Measurements from ENCODE around the gene MAP3K5. TPM values are rescaled to one million over a fixed set of nuclear protein-coding genes. Genes with fewer than 3 reads are reported as not detected.

Gene MAP3K5
- total RNA-seq, 1 donor from 2014 or later, result 1.6 TPM

- Mint-ChIP-seq H3K36me3 (ENCODE audit: unreplicated experiment) (no peaks in the 10 kb centered on the region), H3K27me3 (ENCODE audit: unreplicated experiment) (no peaks in the 10 kb centered on the region), H3K4me1 (ENCODE audit: unreplicated experiment) (peaks cover 2% of the 10 kb centered on the region), H3K4me3 (ENCODE audit: unreplicated experiment) (no peak overlapping the region), H3K27ac (ENCODE audit: unreplicated experiment) (no peak overlapping the region), H3K9me3 (ENCODE audit: unreplicated experiment) (no peaks in the 10 kb centered on the region)
- TF ChIP-seq, protein P1, sequence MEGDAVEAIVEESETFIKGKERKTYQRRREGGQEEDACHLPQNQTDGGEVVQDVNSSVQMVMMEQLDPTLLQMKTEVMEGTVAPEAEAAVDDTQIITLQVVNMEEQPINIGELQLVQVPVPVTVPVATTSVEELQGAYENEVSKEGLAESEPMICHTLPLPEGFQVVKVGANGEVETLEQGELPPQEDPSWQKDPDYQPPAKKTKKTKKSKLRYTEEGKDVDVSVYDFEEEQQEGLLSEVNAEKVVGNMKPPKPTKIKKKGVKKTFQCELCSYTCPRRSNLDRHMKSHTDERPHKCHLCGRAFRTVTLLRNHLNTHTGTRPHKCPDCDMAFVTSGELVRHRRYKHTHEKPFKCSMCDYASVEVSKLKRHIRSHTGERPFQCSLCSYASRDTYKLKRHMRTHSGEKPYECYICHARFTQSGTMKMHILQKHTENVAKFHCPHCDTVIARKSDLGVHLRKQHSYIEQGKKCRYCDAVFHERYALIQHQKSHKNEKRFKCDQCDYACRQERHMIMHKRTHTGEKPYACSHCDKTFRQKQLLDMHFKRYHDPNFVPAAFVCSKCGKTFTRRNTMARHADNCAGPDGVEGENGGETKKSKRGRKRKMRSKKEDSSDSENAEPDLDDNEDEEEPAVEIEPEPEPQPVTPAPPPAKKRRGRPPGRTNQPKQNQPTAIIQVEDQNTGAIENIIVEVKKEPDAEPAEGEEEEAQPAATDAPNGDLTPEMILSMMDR (IDR thresholded peaks at IDR 0.05), result no peak
- DNase-seq (ENCODE audit: extremely low spot score, unreplicated experiment), result no peak
Observed at GRCh38 chr6:136646377-136646776, 145.9 kb downstream of the MAP3K5 start.

DNA sequence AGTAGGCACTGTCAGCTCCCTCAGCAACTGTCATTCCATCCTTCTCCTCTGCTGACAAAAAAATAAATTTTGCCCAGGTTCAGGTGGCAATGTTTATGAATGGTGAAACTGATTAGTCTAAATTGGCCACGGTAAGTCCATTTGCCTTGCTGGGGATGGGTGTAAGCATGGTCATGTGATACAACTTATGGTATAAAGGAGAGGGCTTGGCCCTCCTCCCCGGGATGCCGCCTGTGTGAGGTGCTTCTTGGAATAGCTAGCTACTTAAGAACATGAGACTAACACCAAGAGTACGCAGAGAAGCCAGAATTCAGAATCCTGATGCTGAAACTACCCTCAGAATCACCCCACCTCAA is 147.7 kb downstream of the MAP3K5 start:
- no peaks in the 10 kb centered on the region for H3K36me3 Mint-ChIP-seq (ENCODE audit: unreplicated experiment)
- no peak overlapping the region for H3K4me3 Mint-ChIP-seq (ENCODE audit: unreplicated experiment)
- H3K9me3 Mint-ChIP-seq (ENCODE audit: unreplicated experiment), result no peaks in the 10 kb centered on the region
- TF ChIP-seq, protein P1 (IDR thresholded peaks at IDR 0.05), result no peak
- no peaks in the 10 kb centered on the region for H3K27me3 Mint-ChIP-seq (ENCODE audit: unreplicated experiment)
- peaks cover 2% of the 10 kb centered on the region for H3K4me1 Mint-ChIP-seq (ENCODE audit: unreplicated experiment)
- no peak overlapping the region for H3K27ac Mint-ChIP-seq (ENCODE audit: unreplicated experiment)
- no peak for DNase-seq (ENCODE audit: extremely low spot score, unreplicated experiment)

- TF ChIP-seq, protein P1 (IDR thresholded peaks at IDR 0.05), result peak; percentile 94
- Mint-ChIP-seq H3K4me3 (ENCODE audit: unreplicated experiment) (no peak overlapping the region), H3K36me3 (ENCODE audit: unreplicated experiment) (no peaks in the 10 kb centered on the region), H3K27ac (ENCODE audit: unreplicated experiment) (no peak overlapping the region), H3K27me3 (ENCODE audit: unreplicated experiment) (no peaks in the 10 kb centered on the region), H3K4me1 (ENCODE audit: unreplicated experiment) (peaks cover 2% of the 10 kb centered on the region), H3K9me3 (ENCODE audit: unreplicated experiment) (no peaks in the 10 kb centered on the region)
- peak; percentile 91 for DNase-seq (ENCODE audit: extremely low spot score, unreplicated experiment)
Observed at GRCh38 chr6:136643850-136644596, 148.3 kb downstream of the MAP3K5 start.

GRCh38 chr6:136641873-136642465 is 150.3 kb downstream of the MAP3K5 start:
- Mint-ChIP-seq H3K4me3 (ENCODE audit: unreplicated experiment) (no peak overlapping the region), H3K27me3 (ENCODE audit: unreplicated experiment) (no peaks in the 10 kb centered on the region), H3K36me3 (ENCODE audit: unreplicated experiment) (no peaks in the 10 kb centered on the region), H3K27ac (ENCODE audit: unreplicated experiment) (no peak overlapping the region), H3K9me3 (ENCODE audit: unreplicated experiment) (no peaks in the 10 kb centered on the region), H3K4me1 (ENCODE audit: unreplicated experiment) (peaks cover 6% of the 10 kb centered on the region)
- TF ChIP-seq, protein P1 (IDR thresholded peaks at IDR 0.05), result no peak
- no peak for DNase-seq (ENCODE audit: extremely low spot score, unreplicated experiment)

GRCh38 chr6:136641166-136641565 is 151.1 kb downstream of the MAP3K5 start:
- Mint-ChIP-seq H3K27ac (ENCODE audit: unreplicated experiment) (no peak overlapping the region), H3K4me1 (ENCODE audit: unreplicated experiment) (peaks cover 6% of the 10 kb centered on the region), H3K9me3 (ENCODE audit: unreplicated experiment) (no peaks in the 10 kb centered on the region), H3K36me3 (ENCODE audit: unreplicated experiment) (no peaks in the 10 kb centered on the region), H3K4me3 (ENCODE audit: unreplicated experiment) (no peak overlapping the region), H3K27me3 (ENCODE audit: unreplicated experiment) (no peaks in the 10 kb centered on the region)
- TF ChIP-seq, protein P1 (IDR thresholded peaks at IDR 0.05), result no peak
- no peak for DNase-seq (ENCODE audit: extremely low spot score, unreplicated experiment)

All from osteocyte (in vitro differentiated cells).